Trophoblast cell (in vitro differentiated cells and primary cell): Measurements from ENCODE around the gene CDR2.

ENCODE experiments used
- DNase-seq, 2 donors: peaks; one replicate each; pipeline ENCODE4 v3.0.0-alpha.2; 2016
- H2AFZ ChIP-seq: 2 replicates; pipeline ENCODE4 v1.6.1; 2013; ENCODE audit warnings: low read length, moderate library complexity, mild to moderate bottlenecking; ENCODE audit not compliant: insufficient read depth, poor library complexity
- H2AK5ac ChIP-seq: 2 replicates; pipeline ENCODE4 v1.6.1; 2013; ENCODE audit warnings: mild to moderate bottlenecking, low read length
- H2BK120ac ChIP-seq: 2 replicates; pipeline ENCODE4 v1.6.1; 2013; ENCODE audit warnings: low read length, mild to moderate bottlenecking, moderate library complexity; ENCODE audit not compliant: insufficient read depth, poor library complexity
- H2BK12ac ChIP-seq: 2 replicates; pipeline ENCODE4 v1.6.1; 2013; ENCODE audit warnings: mild to moderate bottlenecking, low read length, moderate library complexity
- H2BK5ac ChIP-seq: 2 replicates; pipeline ENCODE4 v1.6.1; 2013; ENCODE audit warnings: low read length, low read depth, moderate library complexity, mild to moderate bottlenecking; ENCODE audit not compliant: poor library complexity
- H3K14ac ChIP-seq: 2 replicates; pipeline ENCODE4 v1.6.1; 2013; ENCODE audit warnings: mild to moderate bottlenecking, low read length
- H3K18ac ChIP-seq: 2 replicates; pipeline ENCODE4 v1.6.1; 2013; ENCODE audit warnings: mild to moderate bottlenecking, low read length
- H3K23ac ChIP-seq: 2 replicates; pipeline ENCODE4 v1.6.1; 2013; ENCODE audit warnings: low read length
- H3K27ac ChIP-seq: 2 replicates; pipeline ENCODE4 v1.5.1; 2013; ENCODE audit warnings: low read depth, mild to moderate bottlenecking, inconsistent platforms, low read length, moderate library complexity
- H3K27me3 ChIP-seq: 2 replicates; pipeline ENCODE4 v1.6.1; 2013; ENCODE audit warnings: inconsistent platforms, mild to moderate bottlenecking, low read length, moderate library complexity; ENCODE audit not compliant: insufficient read depth
- H3K36me3 ChIP-seq, 2 experiments: 1 replicate in 1 of 2; 2 replicates in 1 of 2; pipeline ENCODE4 v1.6.1; 2013; ENCODE audit warnings: low read length in 2 of 2, mild to moderate bottlenecking in 2 of 2, moderate library complexity in 1 of 2; ENCODE audit not compliant: insufficient read depth in 2 of 2, control insufficient read depth in 1 of 2
- H3K4ac ChIP-seq: 2 replicates; pipeline ENCODE4 v1.6.1; 2013; ENCODE audit warnings: low read depth, mild to moderate bottlenecking, low read length, moderate library complexity
- H3K4me1 ChIP-seq, 2 experiments: 1 replicate in 1 of 2; 2 replicates in 1 of 2; pipeline ENCODE4 v1.6.1; 2013; ENCODE audit warnings: low read length in 2 of 2, mild to moderate bottlenecking in 2 of 2, moderate library complexity in 1 of 2; ENCODE audit not compliant: insufficient read depth in 2 of 2, control insufficient read depth in 1 of 2
- H3K4me2 ChIP-seq: 2 replicates; pipeline ENCODE4 v1.6.1; 2013; ENCODE audit warnings: inconsistent platforms, mild to moderate bottlenecking, low read length, moderate library complexity
- H3K4me3 ChIP-seq: 2 replicates; pipeline ENCODE4 v1.5.1; 2013; ENCODE audit warnings: mild to moderate bottlenecking, low read depth, low read length, inconsistent platforms
- H3K79me1 ChIP-seq: one replicate; pipeline ENCODE4 v1.6.1; 2013; ENCODE audit warnings: low read length
- H3K79me2 ChIP-seq: 2 replicates; pipeline ENCODE4 v1.6.1; 2013; ENCODE audit warnings: low read length, mild to moderate bottlenecking; ENCODE audit not compliant: control insufficient read depth, insufficient read depth, poor library complexity
- H3K9ac ChIP-seq: 2 replicates; pipeline ENCODE4 v1.6.1; 2013; ENCODE audit warnings: mild to moderate bottlenecking, low read length
- H3K9me3 ChIP-seq: 2 replicates; pipeline ENCODE4 v1.6.1; 2013; ENCODE audit warnings: low read depth, mild to moderate bottlenecking, control low read depth, inconsistent platforms, low read length; ENCODE audit not compliant: insufficient read depth
- H4K12ac ChIP-seq: 2 replicates; pipeline ENCODE4 v1.6.1; 2013; ENCODE audit warnings: low read depth, mild to moderate bottlenecking, low read length, moderate library complexity
- H4K8ac ChIP-seq: 2 replicates; pipeline ENCODE4 v1.6.1; 2013; ENCODE audit warnings: low read depth, mild to moderate bottlenecking, low read length, moderate library complexity
- H4K91ac ChIP-seq: one replicate; pipeline ENCODE4 v1.6.1; 2013; ENCODE audit warnings: low read depth, mild to moderate bottlenecking, low read length, moderate library complexity
- WGBS: extraction: QIAGEN DNeasy Blood & Tissue Kit; methylation state at CpG from one replicate; pipeline ENCODE4 v1.1.7; 2013; ENCODE audit warnings: missing lambda C conversion rate; ENCODE audit not compliant: insufficient read length, insufficient coverage; ENCODE audit errors: extremely low coverage; 5-methylcytosine and 5-hydroxymethylcytosine counted together

The CDR2 gene

GRCh38 chr16:22386976-22387375 is 12.6 kb upstream of the CDR2 start:
- Histone ChIP-seq H2AK5ac (no peak overlapping the region), H4K8ac (no peak overlapping the region), H3K14ac (no peak overlapping the region), H3K27ac (no peak overlapping the region), H3K9me3 (no peaks in the 10 kb centered on the region), H3K18ac (no peak overlapping the region), H2BK12ac (no peak overlapping the region), H3K27me3 (no peaks in the 10 kb centered on the region), H2AFZ (no peak overlapping the region), H4K12ac (no peak overlapping the region), H3K4me3 (no peak overlapping the region), H4K91ac (no peak overlapping the region), H2BK120ac (no peak overlapping the region), H3K4me1 (no peaks in the 10 kb centered on the region), H2BK5ac (no peak overlapping the region), H3K4ac (no peak overlapping the region), H3K9ac (no peak overlapping the region), H3K79me1 (no peaks in the 10 kb centered on the region), H3K4me2 (no peak overlapping the region), H3K23ac (no peak overlapping the region), H3K36me3 (peaks cover 0 to 1% of the 10 kb centered on the region in 2 experiments), H3K79me2 (no peaks in the 10 kb centered on the region)
- peak in 1 of 2 donors; percentile 82 for DNase-seq
- no CpG with 5 or more reads among the region's 2 CpGs for WGBS

- no peak overlapping the region for H3K18ac ChIP-seq
- no peak overlapping the region for H2BK12ac ChIP-seq
- no peaks in the 10 kb centered on the region for H3K9me3 ChIP-seq
- no peak overlapping the region for H3K27ac ChIP-seq
- peaks cover 0 to 1% of the 10 kb centered on the region in 2 experiments for H3K36me3 ChIP-seq
- H4K91ac ChIP-seq, result no peak overlapping the region
- H3K4me2 ChIP-seq, result no peak overlapping the region
- H2BK120ac ChIP-seq, result no peak overlapping the region
- no peak overlapping the region for H3K9ac ChIP-seq
- H4K8ac ChIP-seq, result no peak overlapping the region
- DNase-seq, result no peak
- no peak overlapping the region for H3K4ac ChIP-seq
- H2AFZ ChIP-seq, result no peak overlapping the region
- H3K4me1 ChIP-seq, result no peaks in the 10 kb centered on the region
- no peaks in the 10 kb centered on the region for H3K79me1 ChIP-seq
- no peak overlapping the region for H4K12ac ChIP-seq
- no peak overlapping the region for H3K4me3 ChIP-seq
- no peak overlapping the region for H2BK5ac ChIP-seq
- H3K14ac ChIP-seq, result no peak overlapping the region
- no peak overlapping the region for H3K23ac ChIP-seq
- H3K79me2 ChIP-seq, result no peaks in the 10 kb centered on the region
- H2AK5ac ChIP-seq, result no peak overlapping the region
- H3K27me3 ChIP-seq, result no peaks in the 10 kb centered on the region
- WGBS, result no CpG with 5 or more reads among the region's 3 CpGs
These were observed 10.8 kb upstream of the CDR2 start for GRCh38 chr16:22385196-22385595.

- Histone ChIP-seq H4K91ac (no peak overlapping the region), H4K12ac (no peak overlapping the region), H3K27me3 (no peaks in the 10 kb centered on the region), H3K4me3 (no peak overlapping the region), H2BK120ac (no peak overlapping the region), H2AK5ac (no peak overlapping the region), H3K79me1 (no peaks in the 10 kb centered on the region), H3K79me2 (no peaks in the 10 kb centered on the region), H2AFZ (no peak overlapping the region), H3K4ac (no peak overlapping the region), H2BK5ac (no peak overlapping the region), H3K27ac (no peak overlapping the region), H2BK12ac (no peak overlapping the region), H3K36me3 (peaks cover 0 to 1% of the 10 kb centered on the region in 2 experiments), H3K18ac (no peak overlapping the region), H3K9me3 (no peaks in the 10 kb centered on the region), H3K23ac (no peak overlapping the region), H3K14ac (no peak overlapping the region), H3K4me2 (no peak overlapping the region), H3K4me1 (no peaks in the 10 kb centered on the region), H4K8ac (no peak overlapping the region), H3K9ac (no peak overlapping the region)
- DNase-seq, result no peak
- WGBS, result no CpG with 5 or more reads among the region's 3 CpGs
These were observed 9.4 kb upstream of the CDR2 start for GRCh38 chr16:22383827-22384226.

- H3K79me2 ChIP-seq, result no peaks in the 10 kb centered on the region
- no peaks in the 10 kb centered on the region for H3K9me3 ChIP-seq
- no peak overlapping the region for H3K9ac ChIP-seq
These were observed 7.0 kb upstream of the CDR2 start for GRCh38 chr16:22381392-22381791.

More at GRCh38 chr16:22381392-22381791, 7.0 kb upstream of the CDR2 start:
- no peak overlapping the region for H4K91ac ChIP-seq
- no peak overlapping the region for H3K27ac ChIP-seq
- H3K4me2 ChIP-seq, result no peak overlapping the region
- H3K18ac ChIP-seq, result no peak overlapping the region
- H3K14ac ChIP-seq, result no peak overlapping the region
- H2BK5ac ChIP-seq, result no peak overlapping the region
- H3K36me3 ChIP-seq, result peaks cover 0 to 1% of the 10 kb centered on the region in 2 experiments
- H4K12ac ChIP-seq, result no peak overlapping the region
- no peaks in the 10 kb centered on the region for H3K27me3 ChIP-seq
- no peak overlapping the region for H3K4ac ChIP-seq
- H3K79me1 ChIP-seq, result no peaks in the 10 kb centered on the region
- no peak overlapping the region for H3K4me3 ChIP-seq
- H2AFZ ChIP-seq, result no peak overlapping the region
- no peak overlapping the region for H2AK5ac ChIP-seq
- H3K23ac ChIP-seq, result no peak overlapping the region
- H2BK12ac ChIP-seq, result no peak overlapping the region
- H4K8ac ChIP-seq, result no peak overlapping the region
- H3K4me1 ChIP-seq, result no peaks in the 10 kb centered on the region
- H2BK120ac ChIP-seq, result no peak overlapping the region
- DNase-seq, result no peak
